Heart left ventricle (tissue), 16 donors: ENCODE data around the gene TRIM31. TPM values are rescaled to one million over a fixed set of nuclear protein-coding genes. Genes with fewer than 3 reads are reported as not detected.

ENCODE experiments used
- ATAC-seq, 4 donors: fragments of 200-7000 bp; cut with Tn5 transposase; one replicate each; pipeline ENCODE4 v1.9.1; 2020 to 2022; ENCODE audit warnings: moderate library complexity in 4 of 4, mild to moderate bottlenecking in 3 of 4, moderate number of reproducible peaks in 1 of 4
- DNase-seq, 5 donors: peaks; one replicate each; pipeline ENCODE4 v3.0.0-alpha.2; 2020
- H3K27ac ChIP-seq, 12 donors: fragments of 200-600 bp; sonication (generic) in 4 of 12; one replicate each; pipeline versions ENCODE4 v1.5.0 to v1.8.0; 2016 to 2022; ENCODE audit warnings: mild to moderate bottlenecking in 2 of 12
- H3K27me3 ChIP-seq, 9 donors: fragments of 200-600 bp; sonication (generic) in 2 of 9; one replicate each; pipeline versions ENCODE4 v1.5.1 to v1.8.0; 2016 to 2022; ENCODE audit warnings: mild to moderate bottlenecking in 3 of 9
- H3K36me3 ChIP-seq, 9 donors: fragments of 200-600 bp; sonication (generic) in 2 of 9; one replicate each; pipeline versions ENCODE4 v1.5.0 to v1.8.0; 2018 to 2022; ENCODE audit warnings: mild to moderate bottlenecking in 2 of 9
- H3K4me1 ChIP-seq, 12 donors: fragments of 200-600 bp; sonication (generic) in 4 of 12; one replicate each; pipeline versions ENCODE4 v1.5.0 to v1.8.0; 2016 to 2022; ENCODE audit warnings: mild to moderate bottlenecking in 3 of 12
- H3K4me3 ChIP-seq, 12 donors: fragments of 200-600 bp; sonication (generic) in 4 of 12; one replicate each; pipeline versions ENCODE4 v1.5.0 to v1.8.0; 2017 to 2022; ENCODE audit warnings: mild to moderate bottlenecking in 9 of 12, moderate library complexity in 4 of 12
- H3K9me3 ChIP-seq, 12 donors: fragments of 200-600 bp; sonication (generic) in 4 of 12; one replicate each; pipeline versions ENCODE4 v1.5.0 to v1.8.0; 2016 to 2022; ENCODE audit warnings: mild to moderate bottlenecking in 1 of 12
- POLR2A ChIP-seq, 2 donors: fragments of 450-650 bp; IDR thresholded peaks; one replicate each; pipeline ENCODE4 v1.6.1; 2017; ENCODE audit warnings: antibody characterized with exemption in 2 of 2, mild to moderate bottlenecking in 2 of 2, moderate library complexity in 2 of 2
- WGBS, 4 donors: extraction: QIAGEN DNeasy Blood & Tissue Kit in 2 of 4; methylation state at CpG; one replicate each; pipeline versions ENCODE4 v1.1.5 to v1.1.7; 2013 to 2018; 5-methylcytosine and 5-hydroxymethylcytosine counted together
- intact Hi-C, 10 donors: fragments of 100-400 bp; cut with DNase I; formaldehyde crosslinking; loops; one replicate each; pipeline versions ENCODE4 v1.11.1 to v1.14.2; 2022
- polyA plus RNA-seq, 2 donors: library from polyadenylated mRNA; stranded (reverse); fragments of 200-250 nt; gene quantifications; one replicate each; pipeline ENCODE4 v1.2.3, GENCODE V29; 2013
- total RNA-seq, 9 donors: library from RNA; depleted of rRNA in 2 of 9; stranded (reverse); fragments of >200 nt in 2 of 9; fragmentation: NEBNext Ultra II Directional in 3 of 9; extraction: Animal tissue kit (Norgen Biotek cat#: 25700) in 3 of 9; gene quantifications; one replicate each; pipeline versions ENCODE4 v1.1.0 to v1.2.4, GENCODE V29; 2016 to 2023
- TF ChIP-seq, protein P1 (sequence below), 12 donors: fragments of 200-600 bp; sonication (generic) in 4 of 12; IDR thresholded peaks; one replicate each; pipeline versions ENCODE4 v1.5.0 to v1.8.0; 2018 to 2022; ENCODE audit warnings: antibody characterized with exemption in 12 of 12, mild to moderate bottlenecking in 5 of 12
- donor health status: ischemic (EF 13 %, LVEDD 7.1; RV severe dilation, severe dysfunction).
- donor health status: healthy with polysubstance abuse.
- donor health status: DM: no; HTN: yes; CAD: no.
- donor health status: DM: no; HTN: no; CAD: no.
- donor health status: ischemic (EF 25% LVEDD 6.9; RV normal size, moderate dysfunction).
- donor health status: ischemic (EF 25% LVEDD 5.7; RV mildly dilated, moderate dysfunction).
- donor health status: healthy.
- donor health status: DM: yes; HTN: yes; CAD: no.
- donor health status: ischemic (EF 35%, LVEDD 5.7; RV mildly dilated, moderate dysfunction).
- donor health status: nonischemic (EF 11% LVEDD 7.7; RV severe dilation, severe dysfunction).
- donor health status: DM: yes; HTN: yes; CAD: no.
- donor health status: PGD.
- donor health status: ischemic (EF 29% LVEDD 5.4; RV normal size, mild dysfunction).
- donor health status: nonischemic (EF 23%, LVEDD 6.1; RV moderate dilation, normal function).

Gene TRIM31
- total and polyA plus RNA-seq, 11 donors: not detected

DNA sequence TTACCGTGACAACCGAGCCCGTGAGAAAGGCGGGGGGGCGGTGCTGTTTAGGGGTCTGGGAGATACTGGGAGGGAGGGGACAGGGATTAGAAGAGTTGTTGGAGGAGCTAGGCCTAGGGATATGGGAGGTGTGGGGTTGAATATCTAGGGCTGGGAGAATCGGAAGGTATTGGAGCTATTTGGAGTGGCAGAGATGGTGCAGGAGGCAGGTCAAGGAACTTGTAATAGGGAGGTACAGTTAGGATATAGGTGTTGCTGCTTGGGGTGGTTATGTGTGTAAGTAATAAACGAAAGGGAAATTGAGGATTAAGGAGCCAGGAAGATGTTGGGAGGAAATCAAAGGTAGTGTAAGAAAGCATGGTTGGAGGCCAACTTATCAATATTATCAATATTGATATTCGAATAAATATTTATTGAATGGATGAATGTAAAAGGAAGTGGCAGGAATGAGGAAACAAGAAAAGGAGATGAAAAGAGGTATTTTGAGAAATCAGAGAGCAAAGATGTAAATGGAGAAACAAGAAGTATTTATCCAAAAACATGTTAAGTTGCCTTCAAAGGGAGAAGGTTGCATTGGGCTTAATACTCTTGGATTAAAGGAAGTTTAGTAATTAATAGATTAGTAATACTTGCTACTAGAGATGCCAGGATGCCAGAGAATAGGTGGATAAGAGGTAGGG is 45.3 kb downstream of the TRIM31 start:
- Histone ChIP-seq H3K27ac (peak overlapping the region; percentile 68 to 95 (median 91)), H3K9me3 (no peaks in the 10 kb centered on the region), H3K27me3 (peaks cover 0 to 21% (median 15%) of the 10 kb centered on the region in 9 donors), H3K4me1 (peaks cover 0 to 40% (median 25%) of the 10 kb centered on the region in 12 donors), H3K36me3 (peaks cover 0 to 35% (median 24%) of the 10 kb centered on the region in 9 donors), H3K4me3 (peak overlapping the region; percentile 51 to 86 (median 74))
- intact Hi-C loops: loop anchor here in 7 of 10 donors (2.0 to 10.0 kb wide), 4 partner anchors 33 to 257 kb away; partner anchors contain the start of gene TRIM39 (in 1 of the 7)
- DNase-seq (no peak), ATAC-seq (no peak)
- 13 to 17% (median 14%) methylated on average over 8 of the region's 8 CpGs for WGBS, 4 donors
- no peak for TF ChIP-seq POLR2A (IDR thresholded peaks at IDR 0.05)
- TF ChIP-seq, protein P1, sequence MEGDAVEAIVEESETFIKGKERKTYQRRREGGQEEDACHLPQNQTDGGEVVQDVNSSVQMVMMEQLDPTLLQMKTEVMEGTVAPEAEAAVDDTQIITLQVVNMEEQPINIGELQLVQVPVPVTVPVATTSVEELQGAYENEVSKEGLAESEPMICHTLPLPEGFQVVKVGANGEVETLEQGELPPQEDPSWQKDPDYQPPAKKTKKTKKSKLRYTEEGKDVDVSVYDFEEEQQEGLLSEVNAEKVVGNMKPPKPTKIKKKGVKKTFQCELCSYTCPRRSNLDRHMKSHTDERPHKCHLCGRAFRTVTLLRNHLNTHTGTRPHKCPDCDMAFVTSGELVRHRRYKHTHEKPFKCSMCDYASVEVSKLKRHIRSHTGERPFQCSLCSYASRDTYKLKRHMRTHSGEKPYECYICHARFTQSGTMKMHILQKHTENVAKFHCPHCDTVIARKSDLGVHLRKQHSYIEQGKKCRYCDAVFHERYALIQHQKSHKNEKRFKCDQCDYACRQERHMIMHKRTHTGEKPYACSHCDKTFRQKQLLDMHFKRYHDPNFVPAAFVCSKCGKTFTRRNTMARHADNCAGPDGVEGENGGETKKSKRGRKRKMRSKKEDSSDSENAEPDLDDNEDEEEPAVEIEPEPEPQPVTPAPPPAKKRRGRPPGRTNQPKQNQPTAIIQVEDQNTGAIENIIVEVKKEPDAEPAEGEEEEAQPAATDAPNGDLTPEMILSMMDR (IDR thresholded peaks at IDR 0.05): no peak

DNA sequence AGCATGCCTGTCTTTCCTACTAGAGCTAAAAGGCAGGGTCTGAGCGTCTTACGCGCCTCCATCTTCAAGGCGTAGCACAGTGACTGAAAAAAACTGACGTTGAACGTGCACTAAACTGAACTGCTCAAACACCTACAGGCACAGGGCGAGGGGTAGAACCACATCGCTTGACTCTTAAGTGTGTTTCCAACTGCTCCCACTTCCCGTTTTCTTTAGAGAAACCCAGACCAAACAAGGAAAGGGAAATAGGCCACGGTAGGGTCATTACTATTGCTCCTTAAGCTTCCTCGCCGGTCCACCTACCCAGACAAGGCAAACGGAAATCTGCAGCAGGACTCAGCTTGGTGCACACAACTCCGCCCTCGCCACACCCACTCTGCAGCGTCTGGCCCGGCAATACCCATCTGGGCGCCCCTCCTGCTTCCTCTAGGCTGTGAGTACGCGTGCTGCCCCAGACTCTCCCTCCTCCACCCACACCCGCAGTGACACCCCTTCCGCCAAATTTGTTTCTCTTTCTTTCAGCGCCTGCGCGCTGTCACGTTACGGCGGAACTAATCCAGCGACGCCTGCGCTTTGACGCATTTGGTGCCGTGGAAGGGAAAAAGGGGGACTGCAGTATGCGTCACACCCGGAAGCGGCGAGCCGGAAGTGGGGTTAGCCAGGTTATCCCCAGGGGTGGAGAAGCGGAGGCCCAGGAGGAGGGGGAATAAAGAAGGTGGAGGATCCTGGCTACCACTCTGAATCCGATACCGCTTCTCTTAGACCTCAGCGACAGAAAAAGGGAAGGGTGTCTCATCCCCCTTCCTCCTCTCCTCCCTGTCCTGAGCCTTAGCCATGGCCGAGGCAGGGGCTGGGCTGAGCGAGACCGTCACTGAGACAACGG is 46.1 kb downstream of the TRIM31 start, which contains the start of gene PPP1R11:
TSS of gene PPP1R11 (plus strand) at position 622 of the 883 bp plus-strand sequence. CDS start at position 835, 213 bp downstream.
- DNase-seq: peak; percentile 98 to 99 (median 99)
- 0 to 1% (median 0%) methylated on average over 45 to 46 of the region's 46 CpGs for WGBS, 4 donors
- peak within 1 kb of the TSS; percentile 80 to 95 (median 91) for H3K27ac ChIP-seq
- peaks cover 0 to 14% (median 8%) of the 10 kb centered on the region in 9 donors for H3K27me3 ChIP-seq
- intact Hi-C loops: loop anchor here in 7 of 10 donors (2.0 to 10.0 kb wide), 4 partner anchors 34 to 258 kb away; partner anchors contain the start of gene TRIM39 (in 1 of the 7)
- peak in 1 of 2 donors; percentile 78 for TF ChIP-seq POLR2A (IDR thresholded peaks at IDR 0.05)
- TF ChIP-seq, protein P1 (IDR thresholded peaks at IDR 0.05): peak in 1 of 12 donors; percentile 6
- H3K36me3 ChIP-seq: peaks cover 0 to 35% (median 24%) of the 10 kb centered on the region in 9 donors
- H3K9me3 ChIP-seq: no peaks in the 10 kb centered on the region
- peak; percentile 99 for ATAC-seq
- H3K4me3 ChIP-seq: peak within 1 kb of the TSS; percentile 51 to 86 (median 74)
- peaks cover 0 to 46% (median 30%) of the 10 kb centered on the region in 12 donors for H3K4me1 ChIP-seq

DNA sequence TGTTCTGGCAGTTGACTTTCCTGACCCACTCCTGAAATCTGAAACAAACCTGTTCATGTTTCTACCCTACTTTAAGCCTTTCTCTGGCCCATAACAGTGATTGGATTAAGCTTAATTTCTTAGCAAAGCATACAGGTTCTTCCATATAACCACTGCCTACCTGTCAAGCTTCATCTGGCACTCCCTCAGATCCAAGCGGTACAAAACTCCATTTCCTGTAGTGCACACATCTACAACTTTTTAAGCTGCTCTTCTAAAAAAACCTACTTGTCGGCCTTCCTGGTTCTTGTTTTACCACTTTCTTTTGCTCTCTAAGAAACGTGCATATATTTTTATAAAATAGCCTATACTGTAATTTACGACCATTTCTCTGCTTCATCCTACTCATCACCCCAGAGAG is 46.8 kb downstream of the TRIM31 start:
- Histone ChIP-seq H3K27ac (peak overlapping the region; percentile 79 to 95 (median 91)), H3K4me3 (peak overlapping the region; percentile 43 to 86 (median 74)), H3K27me3 (peaks cover 0 to 6% (median 3%) of the 10 kb centered on the region in 9 donors), H3K4me1 (peaks cover 0 to 43% (median 26%) of the 10 kb centered on the region in 12 donors), H3K36me3 (peaks cover 0 to 35% (median 24%) of the 10 kb centered on the region in 9 donors), H3K9me3 (no peaks in the 10 kb centered on the region)
- TF ChIP-seq, protein P1 (IDR thresholded peaks at IDR 0.05): no peak
- no peak for TF ChIP-seq POLR2A (IDR thresholded peaks at IDR 0.05)
- DNase-seq (no peak), ATAC-seq (no peak)
- intact Hi-C loops: loop anchor here in 7 of 10 donors (2.0 to 10.0 kb wide), 4 partner anchors 35 to 259 kb away; partner anchors contain the start of gene TRIM39 (in 1 of the 7)
- 11 to 22% (median 14%) methylated on average over 4 of the region's 4 CpGs for WGBS, 4 donors
